SK-N-MC (cell line): ENCODE measurements around the gene TEX2.

ENCODE experiments used
- EZH2 ChIP-seq: fragments of 200-600 bp; sonication (generic); IDR thresholded peaks from one replicate; pipeline ENCODE4 v1.6.1; 2017; ENCODE audit warnings: antibody characterized with exemption
- POLR2AphosphoS5 ChIP-seq: IDR thresholded peaks from 2 replicates; pipeline ENCODE4 v1.6.1; 2012; ENCODE audit warnings: mild to moderate bottlenecking, low read depth, low read length, borderline replicate concordance

- TF ChIP-seq POLR2AphosphoS5 (no peak), EZH2 (no peak)
Measured at GRCh38 chr17:64156670-64157069, 106.4 kb downstream of the TEX2 start.
